ENCODE measurements around the gene PRRC2B. TPM values are rescaled to one million over a fixed set of nuclear protein-coding genes. Genes with fewer than 3 reads are reported as not detected.
"Not testable (repeated sequence)": the region's sequence is repeated elsewhere in the genome, so short reads cannot be mapped to it uniquely, and the experiment has no call there.

The PRRC2B gene
- total RNA-seq, 1 donor from 2014 or later: 174 TPM

DNA sequence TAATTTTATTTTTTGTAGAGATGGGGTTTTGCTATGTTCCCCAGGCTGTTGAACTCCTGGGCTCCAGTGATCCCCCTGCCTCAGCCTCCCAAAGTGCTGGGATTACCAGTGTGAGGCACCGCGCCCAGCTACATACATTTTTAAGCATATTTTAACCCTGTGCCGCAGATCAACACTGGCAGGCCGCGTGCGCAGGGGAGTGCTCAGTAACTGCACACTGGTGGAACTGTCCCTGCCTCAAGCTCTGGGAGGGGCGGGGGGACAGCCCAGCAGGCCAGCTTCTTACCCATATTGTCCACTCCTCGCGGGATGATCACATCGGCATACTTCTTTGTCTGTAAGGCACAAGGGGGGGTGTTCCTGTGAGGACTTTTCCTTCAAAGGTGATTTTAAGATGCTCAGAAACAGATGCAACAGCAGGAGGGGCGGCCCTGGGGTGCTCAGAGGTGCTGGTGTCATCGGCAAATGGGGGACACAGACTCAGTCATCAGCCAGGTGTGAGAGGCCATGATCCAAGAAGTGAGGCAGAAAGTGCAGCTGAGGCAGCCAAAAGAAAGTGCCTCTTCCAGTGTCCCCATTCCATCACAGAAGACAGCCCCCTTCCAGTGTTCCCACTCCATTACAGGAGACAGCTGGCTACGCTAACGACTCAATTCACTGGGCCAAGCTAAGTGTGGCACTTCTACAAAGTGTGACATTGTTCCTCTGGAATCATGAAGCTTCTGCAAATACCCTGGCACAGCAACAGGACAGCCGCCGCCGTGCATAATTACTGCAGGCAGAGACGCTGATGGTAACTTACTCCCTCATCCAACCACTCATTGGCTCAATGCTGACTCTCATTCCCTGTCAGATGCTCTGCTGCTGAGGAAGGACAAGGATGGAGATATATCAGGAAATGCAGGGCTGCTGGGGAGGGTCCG lies 132.0 kb downstream of the PRRC2B start:
- intact Hi-C loops (cut with micrococcal nuclease): no loop called here

DNA sequence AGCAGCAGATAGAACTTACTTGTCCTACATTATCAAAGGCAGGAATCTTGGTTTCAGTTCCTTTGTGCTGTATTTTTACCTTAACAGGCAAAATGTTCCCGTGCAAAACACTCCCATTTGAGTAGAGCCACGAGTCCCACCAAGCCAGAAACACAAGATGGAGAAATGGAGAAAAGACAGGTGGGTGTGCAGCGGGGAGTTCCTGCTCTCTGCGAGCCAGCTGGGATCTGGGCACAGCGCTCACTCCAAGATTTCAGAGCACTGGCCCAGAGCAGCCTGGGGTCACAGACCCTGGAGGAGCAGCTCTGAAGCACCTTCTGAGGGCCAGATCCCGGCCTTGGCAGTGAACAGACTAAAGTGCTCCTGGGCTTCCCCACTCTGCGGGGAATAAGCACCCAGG lies 134.3 kb downstream of the PRRC2B start:
- intact Hi-C loops (cut with micrococcal nuclease): no loop called here

- intact Hi-C loops (cut with micrococcal nuclease): no loop called here
Observed at GRCh38 chr9:131528886-131529505, 135.1 kb downstream of the PRRC2B start.

GRCh38 chr9:131529597-131530545 lies 136.0 kb downstream of the PRRC2B start:
- intact Hi-C loops (cut with micrococcal nuclease): loop anchor here (2.0 kb wide), 1 partner anchor 405 kb away; the partner anchor contains the start of gene NUP214

DNA sequence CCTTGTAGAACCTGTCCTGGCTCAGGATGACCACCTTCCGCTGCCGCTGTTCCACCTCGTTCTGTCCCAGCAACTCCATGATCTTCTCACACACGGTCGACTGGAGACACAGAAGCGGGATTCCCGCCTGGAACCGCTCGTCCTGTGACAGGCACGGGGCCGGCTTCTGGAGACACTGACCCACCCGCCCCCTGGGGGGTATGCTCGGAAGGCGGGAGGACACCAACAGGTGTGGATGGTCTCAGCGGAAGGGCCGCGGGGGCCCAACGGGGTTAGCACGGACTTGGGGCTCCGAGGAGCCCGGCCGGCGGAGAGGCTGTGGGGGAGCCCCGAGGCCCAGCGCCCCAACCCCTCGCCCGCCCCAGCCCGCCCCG lies 136.6 kb downstream of the PRRC2B start:
- intact Hi-C loops (cut with micrococcal nuclease): loop anchor here (2.0 kb wide), 1 partner anchor 406 kb away; the partner anchor contains the start of gene NUP214

DNA sequence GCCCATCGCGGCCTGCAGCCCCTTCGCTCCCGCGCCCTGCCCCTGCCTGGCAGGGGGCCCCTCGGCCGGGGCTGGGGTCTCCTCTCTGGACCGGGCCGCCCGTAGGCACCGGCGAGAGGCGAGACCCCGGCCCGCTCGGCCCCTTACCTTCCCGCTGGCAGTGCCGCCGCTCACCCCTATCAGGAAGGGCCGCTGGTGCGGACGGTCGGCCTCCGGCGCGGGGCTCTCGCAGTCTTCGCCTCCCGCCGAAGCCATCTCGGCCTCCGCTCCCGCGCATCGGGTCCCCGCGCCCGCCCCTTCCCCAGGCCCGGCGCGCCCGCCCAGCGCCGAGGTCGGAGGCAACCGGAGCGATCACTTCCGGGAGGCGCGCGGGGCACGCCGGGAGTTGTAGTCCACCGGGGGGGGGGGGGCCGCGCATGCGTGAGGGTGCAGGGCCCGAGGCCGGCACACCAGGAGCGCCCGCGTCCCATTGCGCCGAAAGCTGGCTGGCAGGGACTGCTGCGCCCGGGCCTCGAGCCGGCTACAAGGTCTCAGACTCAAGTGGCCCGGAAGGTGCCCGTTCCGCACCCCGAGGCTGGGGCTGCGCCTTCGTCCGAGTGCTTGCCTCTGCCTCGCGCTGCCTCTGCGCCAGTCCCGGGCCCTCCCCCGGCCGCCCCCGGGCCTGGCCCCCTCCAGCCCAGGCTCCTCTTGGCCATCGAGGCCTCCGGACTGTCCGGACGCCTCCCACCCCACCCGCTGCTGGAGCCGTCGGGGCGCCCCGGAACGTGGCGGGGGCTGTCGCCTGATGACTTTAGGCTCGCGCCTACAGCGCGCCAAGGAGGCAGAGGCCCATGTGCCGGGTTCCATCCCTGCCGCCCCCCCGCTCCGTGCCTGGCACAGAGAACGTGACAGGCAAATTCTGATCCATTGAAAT lies 137.3 kb downstream of the PRRC2B start, which contains the start of gene UCK1:
Gene UCK1 (minus strand): TSS at position 344 of the 913 bp plus-strand sequence. CDS start 89 bp downstream, at position 255.
- intact Hi-C loops (cut with micrococcal nuclease): loop anchor here (1.0 to 2.0 kb wide), 4 partner anchors 31 to 406 kb away; partner anchors contain the start of gene NUP214

DNA sequence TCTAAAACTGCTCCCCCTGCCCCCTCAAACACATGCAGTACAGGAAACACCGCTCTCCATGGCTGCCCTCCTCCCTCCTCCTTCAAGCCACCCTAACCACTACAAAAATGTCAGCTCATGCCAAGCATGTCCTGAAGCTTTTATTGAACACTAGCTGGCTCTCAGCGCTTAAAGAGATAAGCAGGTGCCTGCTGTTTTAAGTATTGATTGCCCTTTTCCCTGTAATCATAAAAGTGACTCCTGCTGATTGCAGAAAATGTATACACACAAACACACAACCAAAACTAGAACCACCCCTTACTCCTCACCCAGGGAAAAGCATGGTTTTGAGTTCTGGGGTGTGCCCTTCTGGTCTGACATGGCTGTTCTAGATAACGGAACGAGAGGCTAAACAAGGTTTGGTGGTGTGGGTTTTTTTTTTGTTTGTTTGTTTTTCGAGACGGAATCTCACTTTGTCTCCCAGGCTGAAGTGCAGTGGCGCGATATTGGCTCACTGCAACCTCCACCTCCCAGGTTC lies 140.9 kb downstream of the PRRC2B start:
- intact Hi-C loops (cut with micrococcal nuclease): no loop called here

DNA sequence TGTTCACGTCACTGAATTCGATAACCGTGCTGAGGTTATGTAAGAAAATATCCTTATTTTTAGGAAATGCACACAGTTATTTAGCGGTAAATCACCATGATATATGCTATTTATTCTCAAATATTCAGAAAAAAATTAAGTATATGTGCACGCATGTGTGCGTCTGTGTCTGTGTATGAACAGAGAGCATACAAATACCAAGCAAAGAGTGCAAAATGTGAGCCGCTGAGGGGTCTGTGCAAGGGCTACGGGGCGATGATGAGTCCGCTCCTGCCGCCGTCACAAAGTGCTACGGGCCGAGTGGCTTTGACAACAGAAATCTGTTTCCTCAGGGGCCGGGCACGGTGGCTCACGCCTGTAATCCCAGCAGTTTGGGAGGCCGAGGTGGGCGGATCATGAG lies 144.1 kb downstream of the PRRC2B start:
- intact Hi-C loops (cut with micrococcal nuclease): no loop called here

DNA sequence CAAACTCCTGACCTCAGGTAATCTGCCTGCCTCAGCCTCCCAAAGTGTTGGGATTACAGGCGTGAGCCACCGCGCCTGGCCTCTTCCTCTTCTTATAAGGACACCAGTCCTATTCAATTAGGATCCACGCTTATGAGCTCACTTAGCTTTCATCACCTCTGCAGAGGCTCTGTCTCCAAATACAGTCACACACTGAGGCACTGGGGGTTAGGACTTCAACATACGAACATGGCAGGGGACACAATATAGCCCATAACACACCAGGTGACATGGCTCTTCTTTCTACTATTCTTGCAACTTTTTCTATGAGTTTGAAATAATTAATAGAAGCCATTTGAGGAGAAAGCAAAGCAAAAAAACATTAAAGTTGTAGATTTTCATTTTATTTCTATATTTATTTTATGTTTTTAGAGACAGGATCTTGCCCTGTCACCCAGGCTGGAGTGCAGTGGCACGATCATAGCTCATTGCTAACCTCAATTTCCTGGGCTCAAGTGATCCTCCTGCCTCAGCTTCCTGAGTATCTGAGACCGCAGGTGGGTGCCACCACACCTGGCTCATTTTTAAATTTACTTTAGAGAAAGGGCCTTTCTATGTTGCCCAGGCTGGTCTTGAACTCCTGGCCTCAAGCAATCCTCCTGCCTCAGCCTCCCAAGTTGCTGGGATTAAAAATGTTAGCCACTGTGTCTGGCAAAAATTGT lies 145.5 kb downstream of the PRRC2B start:
- intact Hi-C loops (cut with micrococcal nuclease): no loop called here

GRCh38 chr9:131543141-131543540 lies 149.3 kb downstream of the PRRC2B start:
- intact Hi-C loops (cut with micrococcal nuclease): no loop called here

DNA sequence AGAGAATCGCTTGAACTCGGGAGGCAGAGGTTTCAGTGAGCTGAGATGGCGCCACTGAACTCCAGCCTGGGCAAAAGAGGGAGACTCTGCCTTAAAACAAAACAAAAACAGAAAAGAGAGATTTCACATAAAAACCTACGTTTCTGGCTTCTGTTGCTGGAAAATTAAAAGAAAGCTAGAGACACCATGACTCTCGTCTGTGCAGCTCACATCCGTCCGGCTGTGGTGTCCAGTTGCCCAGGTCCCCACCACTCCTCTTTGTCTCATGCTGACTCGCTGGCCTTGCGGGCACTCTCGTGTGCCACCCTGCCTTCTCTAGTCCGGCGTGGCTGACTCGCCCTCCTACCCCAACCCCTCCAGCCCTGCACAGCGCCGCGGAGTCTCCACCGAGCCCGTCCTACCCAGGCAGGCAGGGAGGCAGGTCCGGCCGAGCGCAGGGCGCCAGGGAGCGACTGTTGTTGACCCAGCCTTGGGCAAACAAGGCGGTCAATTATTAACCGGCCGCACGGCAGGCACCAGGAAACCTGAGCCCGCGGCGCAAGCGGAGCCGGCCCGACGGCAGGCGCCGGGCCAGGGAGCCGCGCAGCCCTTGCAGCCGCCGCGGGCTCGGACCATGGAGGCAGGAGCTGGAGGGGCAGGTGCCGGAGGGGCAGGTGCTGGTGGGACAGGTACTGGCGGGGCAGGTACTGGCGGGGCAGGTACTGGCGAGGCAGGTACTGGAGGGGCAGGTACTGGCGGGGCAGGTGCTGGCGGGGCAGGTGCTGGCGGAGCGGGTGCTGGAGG lies 151.3 kb downstream of the PRRC2B start, which contains the start of gene PRRT1B:
Gene PRRT1B (plus strand): TSS at position 521 of the 783 bp plus-strand sequence. CDS start 93 bp downstream, at position 614.
- intact Hi-C loops (cut with micrococcal nuclease): no loop called here

GRCh38 chr9:131545786-131546335 lies 152.0 kb downstream of the PRRC2B start:
- intact Hi-C loops (cut with micrococcal nuclease): no loop called here

DNA sequence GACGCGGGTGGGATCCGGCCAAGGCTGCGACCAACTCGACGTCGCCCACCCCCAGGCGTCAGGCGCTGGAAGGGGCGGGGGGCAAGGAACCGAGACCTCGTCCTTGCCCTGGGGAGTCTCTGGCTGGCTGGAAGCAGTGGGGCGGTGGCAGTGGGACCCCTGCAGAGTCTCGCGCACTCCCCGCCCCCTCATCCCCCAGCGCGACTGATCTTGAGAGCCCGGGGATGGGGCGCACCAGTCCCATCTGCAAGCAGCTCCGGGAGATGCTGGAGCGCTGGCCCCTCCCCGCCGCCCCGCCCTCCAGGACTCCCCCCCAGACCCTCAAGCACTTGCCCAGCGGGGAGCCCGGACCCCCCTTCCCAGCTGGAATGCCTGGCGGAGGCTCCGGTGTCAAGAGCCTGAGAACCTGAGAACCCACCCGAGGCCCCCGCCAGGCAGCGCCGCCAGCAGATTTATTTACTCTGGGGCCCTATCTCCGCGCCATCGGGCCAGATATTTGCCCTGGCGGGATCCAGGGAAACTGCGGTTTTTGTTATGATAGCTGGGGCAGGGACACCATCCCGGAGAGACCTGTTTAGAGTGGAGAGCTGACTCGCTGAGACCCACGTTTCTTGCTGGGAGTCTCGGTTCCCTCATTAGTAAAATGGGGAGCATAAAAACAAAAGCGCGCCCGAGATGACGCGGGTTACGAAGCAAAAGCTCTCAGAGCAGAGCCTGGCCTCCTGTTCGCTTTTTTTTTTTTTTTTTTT lies 152.6 kb downstream of the PRRC2B start:
- intact Hi-C loops (cut with micrococcal nuclease): no loop called here

- intact Hi-C loops (cut with micrococcal nuclease): not testable (repeated sequence)
Observed at GRCh38 chr9:131549186-131549585, 155.3 kb downstream of the PRRC2B start.
